Renal cortical epithelial cell (primary cell): ENCODE data around the gene RNF213. TPM values are rescaled to one million over a fixed set of nuclear protein-coding genes. Genes with fewer than 3 reads are reported as not detected.

ENCODE experiments used
- DNase-seq: peaks from one replicate; pipeline ENCODE4 v3.0.0-alpha.2; 2011; ENCODE audit warnings: low read depth
- total RNA-seq: library from RNA; depleted of rRNA; stranded (reverse); fragments of >200 nt; gene quantifications from 2 replicates; pipeline ENCODE4 v1.2.3, GENCODE V29; 2014

RNF213 gene
- total RNA-seq, 1 donor from 2014 or later, result 763 TPM

DNA sequence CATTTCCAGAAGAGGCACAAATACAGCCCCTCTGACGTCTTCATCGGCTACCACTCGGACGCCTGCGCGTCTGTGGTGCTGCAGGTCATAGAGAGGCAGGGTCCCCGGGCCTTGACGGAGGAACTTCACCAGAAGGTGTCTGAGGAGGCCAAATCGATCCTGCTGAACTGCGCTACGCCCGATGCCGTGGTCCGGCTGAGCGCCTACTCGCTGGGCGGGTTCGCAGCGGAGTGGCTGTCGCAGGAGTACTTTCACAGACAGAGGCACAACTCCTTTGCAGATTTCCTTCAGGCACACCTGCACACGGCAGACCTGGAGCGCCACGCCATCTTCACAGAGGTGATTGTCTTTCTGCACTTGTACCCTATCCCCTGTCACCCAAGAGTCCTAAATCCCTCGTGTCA is 87.3 kb downstream of the RNF213 start:
- DNase-seq, result no peak

DNA sequence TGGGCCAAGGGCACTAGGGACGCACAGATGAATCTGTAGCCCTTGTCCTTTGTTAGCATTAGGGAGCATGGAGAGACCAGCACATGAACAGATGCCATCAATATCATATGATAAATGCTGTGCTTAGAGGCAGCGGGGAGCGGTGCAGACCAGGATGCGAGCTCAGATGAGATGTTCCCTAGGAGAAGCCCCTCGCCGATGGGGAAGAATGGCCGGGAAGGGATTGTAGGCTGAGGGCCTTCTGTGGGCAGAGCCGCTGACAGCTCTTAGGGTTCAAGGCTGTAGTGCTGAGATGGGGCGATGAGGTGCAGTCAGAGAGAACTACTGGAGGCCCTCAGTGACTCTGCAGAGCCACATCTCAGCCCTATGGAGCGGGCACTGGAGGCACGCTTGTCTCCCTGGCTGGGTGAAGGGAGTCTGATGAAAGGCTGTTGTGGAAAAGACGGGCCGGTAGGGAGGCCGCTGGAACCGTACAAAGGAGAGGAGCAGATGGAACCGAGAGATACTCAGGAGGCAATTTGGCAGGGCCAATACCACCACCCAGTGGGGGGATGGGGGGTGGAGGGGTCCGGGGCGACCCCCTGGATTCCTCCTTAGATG is 88.0 kb downstream of the RNF213 start:
- DNase-seq, result no peak

DNA sequence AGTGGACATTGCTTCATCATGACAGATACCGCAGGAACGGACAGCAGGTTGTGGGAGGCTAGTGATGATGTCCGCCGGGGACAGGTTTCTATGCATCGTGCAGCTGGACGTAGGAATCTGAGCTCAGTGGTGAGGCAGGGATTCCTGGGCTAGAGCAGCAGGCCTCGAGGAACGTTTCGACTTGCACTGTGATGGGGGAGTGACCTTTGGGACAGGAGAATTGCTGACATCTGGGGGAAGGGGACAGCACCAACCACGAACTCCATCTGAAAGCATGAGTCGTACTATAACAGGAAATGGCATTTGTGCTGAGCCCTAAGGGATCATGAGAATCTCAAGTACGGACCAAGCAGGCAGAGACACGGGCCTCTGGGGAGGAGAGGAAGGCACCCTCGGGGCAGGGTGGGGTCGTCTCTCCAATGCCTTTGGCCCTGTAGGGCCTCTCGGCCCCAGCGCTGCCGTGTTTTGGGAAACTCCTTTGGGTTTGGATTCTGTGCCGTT is 88.5 kb downstream of the RNF213 start:
- no peak for DNase-seq

DNA sequence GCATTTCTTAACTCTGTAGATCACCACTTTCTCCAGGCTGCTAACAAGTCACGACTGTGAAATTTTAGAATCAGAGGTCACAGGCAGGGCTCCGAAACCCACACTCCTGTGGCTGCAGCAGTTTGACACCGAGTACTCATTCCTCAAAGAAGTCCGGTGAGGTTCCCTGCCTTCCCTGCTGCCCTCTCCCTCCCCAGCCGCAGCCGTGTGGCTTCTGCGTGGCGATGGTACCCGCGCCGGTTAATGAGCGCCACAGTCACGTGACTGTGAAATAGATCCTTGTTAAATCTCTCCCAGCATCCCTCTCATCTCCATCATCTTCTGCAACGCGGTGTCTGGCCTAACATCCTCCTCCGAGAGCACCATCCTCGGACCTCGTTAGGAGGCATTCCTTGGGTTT is 89.1 kb downstream of the RNF213 start:
- no peak for DNase-seq

DNA sequence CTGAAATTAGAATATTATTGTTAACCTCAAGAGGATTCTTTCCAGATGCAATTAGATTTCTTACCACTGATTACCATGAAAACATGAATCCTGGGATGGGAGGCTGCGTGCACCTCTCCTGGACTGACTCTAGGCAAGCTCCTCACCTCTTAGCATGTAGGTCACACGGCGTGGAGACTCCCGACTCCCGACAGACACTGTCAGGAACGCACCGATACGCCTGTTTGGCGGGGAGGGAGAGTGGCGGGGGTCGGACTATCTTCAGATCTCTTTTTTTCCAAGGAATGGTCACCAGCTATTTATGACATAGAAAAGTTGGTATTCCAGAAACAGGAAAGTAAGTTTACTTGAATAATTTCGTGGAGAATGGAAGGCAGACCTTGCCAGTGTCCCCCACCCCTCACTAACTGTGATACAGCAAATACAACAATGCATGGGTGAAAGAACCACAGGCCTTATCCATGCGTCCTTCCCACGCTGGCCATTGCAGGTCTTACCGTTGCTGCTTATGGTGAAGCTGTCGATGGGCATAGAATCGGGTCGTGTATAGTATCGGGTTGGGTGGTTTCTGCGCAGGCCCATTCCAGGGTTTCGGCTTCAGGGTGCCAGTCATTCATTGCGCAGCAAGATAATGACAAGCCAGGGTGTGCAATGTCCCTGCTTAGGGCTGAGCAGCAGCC is 91.7 kb downstream of the RNF213 start:
- DNase-seq, result no peak

DNA sequence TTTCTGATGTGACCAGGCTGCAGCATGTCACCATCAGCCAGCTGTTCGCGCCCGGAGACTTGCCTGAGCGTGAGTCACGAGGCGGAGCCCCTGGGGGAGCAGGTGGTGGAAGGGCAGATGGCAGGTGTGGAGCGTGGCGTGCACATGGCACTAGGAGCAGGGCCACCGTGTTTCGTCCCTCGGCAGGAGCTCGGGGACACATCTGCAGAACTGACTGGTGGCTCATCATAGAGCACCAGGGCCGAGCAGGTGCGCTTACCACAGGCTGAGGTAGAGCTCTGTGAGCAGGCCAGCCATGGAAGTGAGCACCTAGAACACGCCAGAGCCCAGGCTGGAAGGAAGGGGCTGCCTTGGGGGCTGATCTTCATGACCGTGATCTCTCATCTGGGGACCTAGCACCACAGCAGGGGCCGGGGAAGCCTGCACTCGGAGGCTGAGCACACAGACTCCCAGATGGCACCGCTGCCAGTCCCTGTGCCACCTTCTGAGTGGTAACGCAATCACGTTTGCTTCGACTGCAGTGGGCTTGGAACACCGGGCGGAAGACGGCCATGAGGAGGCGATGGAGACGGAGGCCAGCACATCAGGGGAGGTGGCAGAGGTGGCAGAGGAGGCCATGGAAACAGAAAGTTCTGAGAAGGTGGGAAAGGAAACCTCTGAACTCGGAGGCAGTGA is 92.5 kb downstream of the RNF213 start:
- no peak for DNase-seq

DNA sequence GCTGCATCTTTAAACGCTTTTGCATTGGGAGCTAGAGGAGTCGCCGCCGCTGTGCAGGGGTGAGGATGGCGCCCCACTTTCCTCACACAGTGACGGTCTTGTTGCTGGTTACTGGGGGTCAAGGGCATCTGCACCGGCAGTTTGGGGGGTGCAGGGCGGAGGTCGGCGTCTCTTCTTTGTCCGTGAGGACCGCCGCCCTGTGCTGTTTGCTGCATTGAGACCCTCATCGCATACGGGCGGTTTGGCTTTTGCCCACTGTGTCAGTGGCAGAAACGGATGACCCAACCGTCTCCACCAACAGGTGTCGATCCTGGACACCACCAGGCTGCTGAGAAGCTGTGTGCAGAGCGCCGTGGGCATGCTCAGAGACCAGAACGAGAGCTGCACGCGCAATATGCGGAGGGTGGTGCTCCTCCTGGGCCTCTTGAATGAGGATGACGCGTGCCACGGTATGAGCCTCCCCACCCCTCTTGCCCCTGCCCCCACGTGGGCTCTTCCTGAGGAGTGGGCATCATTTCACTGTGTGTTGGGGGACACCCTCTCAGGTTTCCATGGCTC is 93.1 kb downstream of the RNF213 start:
- DNase-seq, result no peak

DNA sequence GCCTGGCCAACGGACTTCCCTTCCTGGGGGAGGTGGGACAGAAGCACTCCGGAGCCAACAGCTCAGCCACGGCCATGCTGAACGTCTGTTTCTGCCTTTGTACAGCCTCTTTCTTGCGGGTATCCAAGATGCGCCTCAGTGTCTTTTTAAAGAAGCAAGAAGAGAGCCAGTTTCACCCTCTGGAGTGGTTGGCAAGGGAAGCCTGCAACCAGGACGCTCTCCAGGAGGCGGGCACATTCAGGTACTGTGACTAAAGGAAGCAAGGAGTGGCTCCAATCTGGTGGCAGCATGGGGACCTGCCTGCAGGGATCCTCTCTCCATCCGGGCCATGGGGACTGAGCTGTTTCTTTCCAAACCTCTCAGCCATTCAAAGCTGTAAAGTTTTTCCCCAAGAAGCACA is 93.7 kb downstream of the RNF213 start:
- no peak for DNase-seq

DNA sequence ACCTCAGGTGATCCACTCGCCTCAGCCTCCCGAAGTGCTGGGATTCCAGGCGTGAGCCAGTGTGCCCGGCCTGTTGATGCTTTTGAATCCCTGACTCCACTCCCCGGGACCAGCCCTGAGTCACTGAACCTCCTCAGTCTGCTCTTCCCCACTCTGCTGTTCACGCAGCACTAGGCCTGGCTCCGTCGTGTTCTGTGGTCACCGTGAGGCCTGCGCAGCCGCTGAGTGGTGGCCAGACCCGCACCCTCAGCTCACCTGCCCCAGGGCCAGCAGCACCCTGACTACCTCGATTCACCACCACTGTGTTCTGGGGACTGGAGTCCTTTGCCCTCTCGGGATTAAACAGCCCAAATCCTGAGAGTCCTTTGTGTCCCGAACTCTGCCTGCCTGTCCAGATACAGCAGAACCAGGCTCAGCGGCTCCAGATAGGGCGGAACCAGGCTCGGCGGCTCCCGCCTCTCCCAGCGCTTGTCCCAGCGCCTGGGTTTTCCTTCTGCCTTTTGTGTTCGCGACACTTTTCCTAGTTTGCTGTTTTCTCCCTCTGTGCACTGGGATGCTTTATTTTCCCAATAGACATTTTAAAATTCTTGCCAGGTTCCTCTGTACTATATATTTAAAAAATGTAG is 95.7 kb downstream of the RNF213 start:
- DNase-seq, result no peak

DNA sequence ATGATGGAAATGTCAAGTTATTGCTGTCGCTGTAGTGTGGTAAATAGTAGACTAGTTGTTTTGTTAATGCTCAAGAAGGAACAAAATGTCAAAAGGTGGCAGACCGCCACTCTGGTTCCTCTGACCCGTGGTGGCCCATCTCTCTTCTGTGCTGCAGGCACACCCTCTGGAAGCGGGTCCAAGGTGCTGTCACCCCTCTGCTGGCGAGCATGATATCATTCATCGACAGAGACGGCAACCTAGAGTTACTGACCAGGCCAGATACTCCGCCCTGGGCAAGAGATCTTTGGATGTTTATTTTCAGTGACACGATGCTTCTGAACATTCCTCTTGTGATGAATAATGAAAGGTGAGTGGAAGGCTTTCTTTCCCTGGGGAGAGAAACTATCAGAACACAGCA is 97.5 kb downstream of the RNF213 start:
- DNase-seq, result no peak

DNA sequence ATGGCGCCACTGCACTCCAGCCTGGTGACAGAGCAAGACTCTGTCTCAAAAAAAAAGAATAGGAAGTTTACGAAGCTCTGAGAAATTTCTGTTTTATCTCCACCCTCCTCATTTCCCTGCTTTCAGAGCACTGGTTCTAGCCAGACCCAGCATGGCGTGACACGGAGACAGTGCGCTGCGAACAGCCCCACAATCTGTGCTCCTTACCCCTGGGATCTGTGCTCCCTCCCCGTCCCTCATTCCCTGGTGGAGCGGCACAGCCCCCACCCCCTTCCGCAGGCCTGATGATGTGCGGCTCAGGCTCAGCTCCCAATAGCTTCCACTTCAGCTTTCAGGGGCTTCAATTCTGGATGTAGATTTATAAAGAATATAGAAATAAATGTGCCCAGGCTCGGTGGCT is 98.2 kb downstream of the RNF213 start:
- no peak for DNase-seq

DNA sequence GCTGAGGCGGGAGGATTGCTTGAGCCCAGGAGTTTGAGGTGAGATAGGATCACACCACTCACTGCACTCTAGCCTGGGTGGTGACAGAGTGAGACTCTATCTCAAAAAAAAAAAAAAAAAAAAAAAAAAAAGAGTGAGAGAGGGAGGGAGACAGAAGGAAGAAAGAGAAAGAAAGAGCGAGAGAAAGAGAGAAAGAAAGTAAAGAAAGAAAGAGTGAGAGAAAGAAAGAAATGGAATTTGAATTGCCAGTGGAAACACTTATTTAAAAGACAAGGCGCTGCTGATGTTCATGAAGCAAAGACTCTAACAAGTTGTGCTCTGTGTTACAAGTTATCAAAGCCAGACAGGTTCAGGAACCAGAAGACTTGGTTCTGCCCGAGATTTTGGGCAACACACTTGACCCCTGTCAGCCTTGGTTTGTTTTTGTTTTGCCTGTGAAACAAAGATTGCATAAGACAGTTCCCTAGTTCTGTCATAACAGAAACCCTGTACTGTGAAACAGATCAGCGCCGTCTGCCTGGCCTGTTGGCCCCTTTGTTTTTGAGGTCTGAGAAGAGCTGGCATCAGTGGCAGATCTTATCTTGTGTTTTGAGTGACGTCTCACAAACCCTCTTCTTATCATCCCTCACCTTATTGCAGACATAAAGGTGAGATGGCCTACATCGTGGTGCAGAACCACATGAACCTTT is 98.9 kb downstream of the RNF213 start:
- no peak for DNase-seq

DNA sequence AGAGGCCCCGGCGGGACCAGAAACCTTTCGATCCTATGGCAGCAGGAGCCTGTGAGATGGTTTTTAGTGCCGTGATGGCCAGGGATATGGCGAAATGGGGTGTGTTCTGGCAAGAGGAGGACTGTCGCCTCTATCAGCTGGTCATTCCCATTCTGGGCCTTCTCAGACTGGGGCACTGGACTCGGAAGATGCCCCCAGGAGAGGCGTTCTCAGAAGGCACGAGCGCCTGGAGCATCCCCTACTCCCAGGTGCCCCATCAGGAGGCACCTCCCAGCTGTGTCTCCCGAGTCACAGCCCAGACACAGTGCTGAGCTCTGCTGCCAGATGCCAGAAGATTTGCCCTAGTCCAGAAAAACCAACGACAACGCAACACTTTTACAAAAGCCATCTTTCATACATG is 99.7 kb downstream of the RNF213 start:
- DNase-seq, result no peak

DNA sequence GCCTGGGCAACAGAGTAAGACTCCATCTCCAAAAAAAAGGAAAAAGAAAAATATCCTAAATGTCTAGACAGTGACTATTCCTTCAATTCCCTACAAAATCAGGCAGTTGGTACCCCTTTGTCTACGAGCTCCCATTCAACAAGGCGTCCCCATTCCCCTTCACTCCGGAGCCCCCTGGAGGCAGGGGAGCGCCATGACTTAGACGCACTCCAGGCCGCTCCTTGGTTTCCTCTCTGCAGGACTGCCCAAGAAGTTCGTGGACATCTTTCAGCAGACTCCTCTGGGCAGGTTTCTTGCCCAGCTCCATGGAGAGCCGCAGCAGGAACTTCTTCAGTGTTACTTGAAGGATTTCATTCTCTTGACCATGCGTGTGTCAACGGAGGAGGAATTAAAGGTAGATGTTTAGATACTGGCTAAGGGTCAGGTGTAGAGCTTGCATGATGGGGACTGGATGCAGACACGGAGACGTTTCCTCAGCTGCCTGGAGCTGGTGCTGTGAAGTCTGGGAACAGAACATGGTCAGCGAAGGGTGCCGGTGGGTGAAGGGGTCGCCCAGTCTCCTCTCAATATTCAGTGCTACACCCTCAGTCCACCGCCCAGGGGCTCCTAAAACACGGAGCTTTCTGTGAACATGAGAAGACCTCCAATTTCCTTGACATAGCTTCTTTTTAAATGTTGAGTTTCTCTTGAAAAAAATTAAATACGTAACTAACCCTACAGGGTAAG is 101.0 kb downstream of the RNF213 start:
- DNase-seq, result no peak

DNA sequence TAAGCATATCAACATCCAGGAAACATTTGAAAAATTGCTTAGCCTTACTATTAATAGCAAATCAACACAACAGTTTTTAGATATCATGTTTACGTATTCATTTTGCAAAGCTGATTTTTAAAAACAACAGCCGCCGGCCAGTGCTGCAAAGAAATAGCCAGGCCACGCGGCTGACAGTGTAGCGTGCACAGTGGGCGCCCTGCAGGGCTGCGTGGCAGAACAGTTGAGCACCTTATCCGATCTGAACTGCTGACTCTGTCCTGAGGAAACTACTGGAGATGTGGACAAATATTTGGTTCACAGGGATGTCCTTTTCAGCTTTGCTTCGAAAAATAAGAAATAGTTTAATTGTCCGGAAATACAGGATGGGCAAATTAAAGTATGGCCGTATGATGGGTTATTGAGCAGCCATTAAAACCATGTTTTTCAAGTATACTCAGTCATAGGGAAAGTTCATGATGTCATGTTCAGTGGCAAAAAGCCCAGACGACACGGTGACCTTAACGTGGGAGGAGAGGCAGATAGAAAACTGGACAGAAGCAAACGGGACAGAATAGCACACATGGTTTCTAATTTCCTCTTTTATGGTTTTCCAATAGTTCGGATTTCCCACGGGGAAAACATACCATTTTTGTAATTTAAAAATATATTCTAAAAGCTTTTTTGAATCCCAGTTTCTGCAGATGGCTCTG is 101.9 kb downstream of the RNF213 start:
- no peak for DNase-seq

DNA sequence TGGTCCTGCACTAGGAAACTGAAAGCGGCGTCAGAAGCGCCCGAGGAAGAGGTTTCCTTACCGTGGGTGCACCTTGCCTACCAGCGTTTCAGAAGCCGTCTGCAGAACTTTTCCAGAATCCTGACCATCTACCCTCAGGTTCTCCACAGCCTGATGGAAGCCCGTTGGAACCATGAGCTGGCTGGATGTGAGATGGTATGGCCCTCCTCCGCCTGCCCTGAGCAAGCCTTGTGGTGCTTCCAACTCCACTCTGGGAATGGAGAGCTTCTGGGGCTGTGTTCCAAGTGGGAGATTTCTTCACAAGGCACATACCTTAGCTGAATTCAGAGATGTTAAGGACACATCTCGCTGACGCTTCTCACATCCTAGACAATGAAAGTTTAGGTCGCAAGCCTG is 102.5 kb downstream of the RNF213 start:
- DNase-seq, result no peak

DNA sequence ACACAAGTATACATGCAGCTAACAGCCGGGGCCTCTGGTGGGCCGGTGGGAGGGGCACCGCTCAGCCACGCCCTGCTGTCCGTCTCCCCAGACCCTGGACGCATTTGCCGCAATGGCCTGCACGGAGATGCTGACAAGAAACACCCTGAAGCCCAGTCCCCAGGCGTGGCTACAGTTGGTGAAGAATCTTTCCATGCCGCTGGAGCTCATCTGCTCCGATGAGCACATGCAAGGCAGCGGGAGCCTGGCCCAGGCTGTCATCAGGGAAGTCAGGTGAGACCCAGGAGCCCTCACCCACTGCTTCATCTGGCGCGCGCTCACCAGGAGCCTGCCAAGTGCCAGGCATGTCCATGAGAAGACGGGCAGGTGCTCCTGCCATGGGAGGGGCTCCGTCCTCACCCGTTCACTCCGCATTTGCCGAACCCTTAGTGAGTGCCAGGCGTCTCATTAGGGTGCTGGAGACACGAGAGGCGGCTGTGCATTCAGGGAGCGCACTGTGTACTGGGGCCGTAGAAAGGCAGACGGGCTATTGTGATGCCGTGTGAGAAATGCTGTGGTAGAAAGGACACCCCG is 103.0 kb downstream of the RNF213 start:
- DNase-seq, result no peak

DNA sequence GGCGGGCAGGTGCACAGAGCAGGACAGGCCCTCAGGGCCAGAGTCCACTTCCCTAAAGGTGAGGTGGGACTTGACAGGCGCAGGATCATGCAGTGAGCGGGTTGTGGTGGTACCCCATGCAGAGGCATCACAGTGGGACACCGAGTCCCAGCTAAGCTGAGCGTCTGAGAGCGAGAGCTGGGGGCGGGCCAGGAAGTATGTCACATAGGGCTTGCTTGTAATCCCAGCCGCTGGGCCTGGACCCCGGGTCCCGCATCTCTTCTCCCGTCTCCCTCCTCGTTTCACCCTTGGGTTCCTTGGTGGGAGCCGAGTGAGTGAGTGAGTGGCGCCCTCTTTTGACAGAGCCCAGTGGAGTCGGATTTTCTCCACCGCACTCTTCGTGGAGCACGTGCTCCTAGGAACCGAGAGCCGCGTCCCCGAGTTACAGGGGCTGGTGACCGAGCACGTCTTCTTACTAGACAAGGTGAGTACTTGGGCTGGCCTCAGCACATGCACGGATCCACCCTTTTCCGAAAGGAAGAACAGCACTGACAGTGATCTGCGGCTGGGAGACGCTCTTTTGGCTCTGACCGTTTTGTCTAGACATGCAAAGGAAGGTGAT is 103.5 kb downstream of the RNF213 start:
- DNase-seq, result no peak
